CD4-positive, alpha-beta T cell treated with Interleukin-15 for 1 hour (primary cell): ENCODE results near the gene PRSS56.
"Not testable (repeated sequence)": the region's sequence is repeated elsewhere in the genome, so short reads cannot be mapped to it uniquely, and the experiment has no call there.

ENCODE experiments used
- DNase-seq: peaks from one replicate; pipeline ENCODE4 v3.0.0-alpha.2; 2020

The PRSS56 gene

DNA sequence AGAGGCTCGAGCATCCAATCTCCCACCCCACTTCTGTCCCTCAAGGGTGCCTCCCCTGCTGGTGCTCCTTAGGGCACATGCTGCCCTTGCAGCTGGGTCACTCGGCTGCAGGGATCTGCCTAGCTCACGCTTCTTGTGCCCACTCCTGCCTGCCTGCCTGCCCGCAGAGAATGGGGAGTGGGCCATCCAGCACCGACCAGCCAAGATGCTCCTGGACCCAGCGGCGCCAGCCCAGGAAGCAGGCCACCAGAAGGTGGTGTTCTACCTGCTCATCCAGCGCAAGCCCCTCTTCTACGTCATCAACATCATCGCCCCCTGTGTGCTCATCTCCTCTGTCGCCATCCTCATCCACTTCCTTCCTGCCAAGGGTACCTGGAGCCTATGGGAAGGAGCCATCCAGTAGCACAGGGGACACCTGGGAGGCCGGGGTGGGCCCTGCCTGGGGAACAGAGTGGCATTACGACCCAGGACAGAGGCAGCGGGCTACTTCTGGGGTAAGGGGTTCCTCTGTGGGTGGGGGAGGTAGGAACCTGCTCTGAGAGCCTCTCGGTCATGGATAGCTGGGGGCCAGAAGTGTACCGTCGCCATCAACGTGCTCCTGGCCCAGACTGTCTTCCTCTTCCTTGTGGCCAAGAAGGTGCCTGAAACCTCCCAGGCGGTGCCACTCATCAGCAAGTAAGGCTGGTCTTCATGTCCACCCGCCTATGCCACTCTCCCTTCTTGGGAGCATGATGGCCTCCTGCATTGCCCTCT lies 22.7 kb downstream of the PRSS56 start:
- no peak for DNase-seq

DNA sequence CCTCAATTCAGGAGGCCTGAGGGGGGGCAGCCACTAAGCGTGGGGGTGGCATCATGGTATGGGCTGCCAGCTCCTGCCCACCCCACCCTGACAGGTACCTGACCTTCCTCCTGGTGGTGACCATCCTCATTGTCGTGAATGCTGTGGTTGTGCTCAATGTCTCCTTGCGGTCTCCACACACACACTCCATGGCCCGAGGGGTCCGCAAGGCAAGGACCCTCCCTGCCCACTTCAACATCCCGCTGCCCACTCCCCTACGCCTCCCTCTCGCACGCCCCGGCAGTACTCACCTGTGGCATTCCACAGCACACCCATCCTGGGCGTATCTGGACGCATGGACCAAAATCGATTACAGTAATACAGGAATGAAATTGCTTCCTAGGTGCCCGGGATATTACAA lies 23.3 kb downstream of the PRSS56 start:
- DNase-seq = no peak

DNA sequence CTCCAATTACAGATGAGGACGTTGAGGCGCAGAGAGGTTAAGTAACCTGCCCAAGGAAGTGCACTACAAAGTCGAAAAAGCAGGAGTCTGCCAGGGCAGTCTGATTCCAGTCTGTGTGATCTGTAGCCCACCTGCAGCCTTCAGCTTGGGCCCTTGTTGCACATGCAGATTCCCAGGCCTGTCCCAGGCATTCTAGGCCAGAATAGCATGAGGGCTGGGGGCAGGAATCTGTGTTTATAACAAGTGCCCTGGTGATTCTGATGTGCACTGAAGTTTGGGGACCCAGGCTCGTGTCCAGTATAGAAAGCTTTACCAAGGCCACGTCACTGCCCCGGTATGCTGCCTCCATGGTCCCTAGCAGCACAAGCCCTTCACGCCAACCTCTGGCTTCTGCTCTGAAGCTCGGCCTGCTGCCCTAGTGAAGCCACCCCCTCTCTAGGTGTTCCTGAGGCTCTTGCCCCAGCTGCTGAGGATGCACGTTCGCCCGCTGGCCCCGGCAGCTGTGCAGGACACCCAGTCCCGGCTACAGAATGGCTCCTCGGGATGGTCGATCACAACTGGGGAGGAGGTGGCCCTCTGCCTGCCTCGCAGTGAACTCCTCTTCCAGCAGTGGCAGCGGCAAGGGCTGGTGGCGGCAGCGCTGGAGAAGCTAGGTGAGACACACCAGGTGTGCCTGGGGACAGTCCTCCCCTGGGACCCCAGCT lies 23.9 kb downstream of the PRSS56 start:
- DNase-seq = no peak

DNA sequence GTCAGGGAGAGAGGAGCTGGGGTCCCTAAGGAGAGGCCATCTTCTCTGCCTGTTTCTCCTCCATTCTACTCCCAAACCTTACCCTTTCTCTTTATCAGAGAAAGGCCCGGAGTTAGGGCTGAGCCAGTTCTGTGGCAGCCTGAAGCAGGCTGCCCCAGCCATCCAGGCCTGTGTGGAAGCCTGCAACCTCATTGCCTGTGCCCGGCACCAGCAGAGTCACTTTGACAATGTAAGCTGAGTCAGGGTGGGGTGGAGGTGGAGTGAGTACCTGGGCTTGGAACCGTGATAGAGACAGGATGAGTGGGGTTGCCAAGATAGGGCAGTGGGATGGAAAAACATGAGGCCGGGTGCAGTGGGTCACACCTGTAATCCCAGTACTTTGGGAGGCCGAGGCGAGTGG lies 24.5 kb downstream of the PRSS56 start:
- DNase-seq = no peak

DNA sequence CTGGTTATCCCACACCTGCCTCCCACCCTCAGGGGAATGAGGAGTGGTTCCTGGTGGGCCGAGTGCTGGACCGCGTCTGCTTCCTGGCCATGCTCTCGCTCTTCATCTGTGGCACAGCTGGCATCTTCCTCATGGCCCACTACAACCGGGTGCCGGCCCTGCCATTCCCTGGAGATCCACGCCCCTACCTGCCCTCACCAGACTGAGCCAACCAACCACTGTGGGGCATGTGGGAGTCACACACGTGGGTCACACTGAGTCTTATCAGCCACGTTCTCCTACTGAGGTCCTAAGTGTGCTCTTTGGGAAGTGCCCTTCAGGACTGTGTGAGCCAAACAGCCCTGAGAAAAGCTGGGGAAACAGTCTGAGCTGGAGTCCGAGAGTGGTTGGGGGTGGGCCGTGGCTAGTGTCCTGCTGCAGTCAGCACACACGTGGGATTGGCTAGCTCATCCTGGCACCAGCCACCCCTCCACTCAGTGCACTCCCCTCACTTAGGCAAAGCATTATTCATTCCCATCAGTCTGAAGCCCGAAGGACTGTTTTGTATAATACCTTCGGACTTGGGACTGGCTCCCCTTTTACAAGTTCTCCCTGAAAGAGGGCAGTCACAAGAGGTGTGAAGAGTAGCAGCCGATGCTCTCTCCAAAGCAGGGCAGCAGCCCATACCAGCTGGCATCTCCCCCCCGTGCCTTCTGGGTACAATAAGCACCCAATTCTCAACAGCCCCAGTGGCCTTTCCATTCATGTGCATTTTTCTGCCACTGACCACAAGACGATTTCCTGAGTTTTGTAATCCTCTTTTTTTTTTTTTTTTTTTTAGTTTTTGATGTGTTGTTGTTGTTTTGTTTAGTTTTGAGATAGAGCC lies 25.6 kb downstream of the PRSS56 start:
- DNase-seq = no peak

DNA sequence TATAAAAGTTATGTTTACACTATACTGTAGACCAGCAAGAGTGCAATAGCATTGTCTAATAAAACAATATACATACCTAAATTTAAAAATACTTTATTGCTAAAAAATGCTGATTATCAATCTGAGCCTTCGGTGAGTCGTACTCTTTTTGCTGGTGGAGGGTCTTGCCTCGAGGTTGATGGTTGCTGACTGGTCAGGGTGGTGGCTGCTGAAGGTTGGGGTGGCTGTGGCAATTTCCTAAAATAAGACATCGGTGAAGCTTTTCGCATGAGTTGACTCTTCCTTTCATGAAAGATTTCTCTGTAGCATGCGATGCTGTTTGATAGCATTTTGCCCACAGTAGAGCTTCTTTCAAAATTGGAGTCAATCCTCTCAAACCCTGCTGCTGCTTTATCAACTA lies 27.8 kb downstream of the PRSS56 start:
- DNase-seq = no peak

DNA sequence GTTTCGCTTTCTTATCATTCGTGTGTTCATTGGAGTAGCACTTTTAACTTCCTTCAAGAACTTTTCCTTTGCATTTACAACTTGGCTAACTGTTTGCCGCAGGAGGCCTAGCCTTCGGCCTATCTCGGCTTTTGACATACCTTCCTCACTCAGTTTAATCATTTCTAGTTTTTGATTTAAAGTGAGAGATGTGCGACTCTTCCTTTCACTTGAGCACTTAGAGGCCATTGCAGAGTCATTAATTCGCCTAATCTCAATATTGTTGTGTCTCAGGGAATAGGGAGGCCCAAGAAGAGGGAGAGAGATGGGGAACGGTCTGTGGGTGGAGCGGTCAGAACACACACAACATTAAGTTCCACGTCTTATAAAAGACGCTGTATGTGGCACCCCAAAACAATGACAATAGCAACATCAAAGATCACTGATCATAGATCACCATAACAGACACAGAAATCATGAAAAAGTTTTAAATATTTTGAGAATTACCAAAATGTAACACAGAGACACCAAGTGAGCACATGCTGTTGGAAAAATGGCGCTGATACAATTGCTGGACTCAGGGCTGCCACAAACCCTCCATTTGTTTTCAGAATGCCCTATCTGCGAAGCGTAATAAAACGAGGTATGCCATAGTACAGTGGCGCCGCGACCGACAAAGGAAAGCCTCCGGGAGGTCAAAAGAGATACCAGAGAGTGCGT lies 29.6 kb downstream of the PRSS56 start:
- DNase-seq = no peak

DNA sequence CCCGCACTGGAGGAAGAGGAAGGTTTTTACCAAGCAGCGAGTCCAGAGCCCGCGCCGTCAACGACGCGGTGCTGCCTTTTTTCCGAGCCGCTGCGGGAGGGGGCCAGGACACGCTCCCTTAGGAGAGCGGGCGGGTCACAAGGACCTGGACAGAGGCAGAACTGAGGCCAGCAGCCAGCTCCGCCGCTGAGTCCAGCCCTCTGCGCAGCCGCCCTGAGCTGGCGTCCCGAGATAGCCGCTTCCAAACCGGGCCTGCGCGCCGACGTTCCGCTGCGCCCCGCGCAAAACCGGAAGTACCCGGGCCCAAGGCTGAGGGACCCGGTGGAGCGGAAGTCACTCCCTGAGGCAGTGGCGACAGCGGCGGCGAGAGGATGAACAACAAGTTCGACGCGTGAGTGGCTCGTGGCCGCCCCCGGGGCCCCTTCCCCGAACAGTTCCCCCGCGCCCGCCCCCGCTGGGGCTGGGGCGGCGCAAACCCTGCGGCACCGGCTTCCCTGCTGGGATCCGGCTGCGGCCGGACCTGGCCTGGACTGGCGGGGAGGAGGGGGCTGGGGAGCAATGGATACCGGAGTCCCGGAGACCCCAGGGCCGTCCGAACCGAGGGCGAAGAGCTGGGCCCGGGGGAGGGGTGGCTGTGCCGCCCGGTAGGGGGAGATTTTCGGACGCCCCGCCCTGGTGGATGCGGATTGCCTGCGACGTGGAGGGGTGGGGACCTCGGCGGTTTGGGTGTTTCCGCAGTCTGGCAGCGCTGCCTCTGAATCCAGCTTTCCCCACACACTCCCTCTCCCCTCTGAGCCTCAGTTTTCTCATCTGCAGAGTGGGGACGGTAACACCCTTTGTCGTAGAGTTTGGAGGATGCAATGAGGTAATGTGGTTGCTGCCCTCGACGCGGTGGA lies 30.4 kb downstream of the PRSS56 start, which contains the start of the genes EIF4E2 and TIGD1:
TSS of gene EIF4E2 (plus strand) at position 336 of the 896 bp plus-strand sequence. CDS start at position 372, 36 bp downstream.
TSS of gene TIGD1 (minus strand) at position 204 of the 896 bp plus-strand sequence. CDS start 675 bp downstream, outside the sequence.
- DNase-seq = peak; percentile 91

DNA sequence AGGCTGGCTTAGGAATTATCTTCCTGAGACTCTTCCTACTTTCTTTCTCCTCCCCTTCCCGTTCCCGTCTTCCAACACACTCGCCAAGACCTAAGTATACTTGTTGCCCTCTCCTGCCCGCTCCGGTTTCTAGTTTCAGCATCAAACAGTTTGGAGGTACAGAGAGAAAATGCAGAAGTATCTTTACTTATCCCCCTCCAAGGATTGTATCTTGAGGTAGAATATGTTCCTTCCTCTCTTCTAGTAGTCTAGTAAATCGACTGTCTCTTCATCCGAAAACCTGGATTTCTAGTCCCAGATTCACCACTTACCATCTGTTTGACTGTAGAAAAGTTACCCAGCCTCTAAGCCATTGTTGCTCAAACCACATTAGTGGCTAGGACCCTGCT lies 31.1 kb downstream of the PRSS56 start:
- no peak for DNase-seq

DNA sequence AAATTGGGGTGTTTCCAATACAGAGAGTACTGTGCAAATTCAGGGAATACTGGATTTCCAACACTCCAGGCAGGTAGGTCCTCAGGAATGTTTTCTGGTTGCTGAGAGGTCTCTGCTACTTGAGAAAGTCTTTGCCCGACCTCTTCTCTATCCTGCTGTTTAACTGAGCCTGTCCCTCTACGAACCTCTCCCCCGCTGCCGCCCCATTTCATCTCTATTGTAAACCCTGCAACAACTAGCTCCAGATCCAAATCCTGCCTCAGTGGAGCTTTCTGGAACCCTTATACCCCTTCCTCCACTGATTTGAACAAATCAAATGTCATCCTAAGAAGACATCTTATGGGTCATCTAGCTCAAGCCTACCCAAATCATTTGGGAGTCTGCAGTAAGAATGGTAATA lies 31.6 kb downstream of the PRSS56 start:
- DNase-seq = no peak

DNA sequence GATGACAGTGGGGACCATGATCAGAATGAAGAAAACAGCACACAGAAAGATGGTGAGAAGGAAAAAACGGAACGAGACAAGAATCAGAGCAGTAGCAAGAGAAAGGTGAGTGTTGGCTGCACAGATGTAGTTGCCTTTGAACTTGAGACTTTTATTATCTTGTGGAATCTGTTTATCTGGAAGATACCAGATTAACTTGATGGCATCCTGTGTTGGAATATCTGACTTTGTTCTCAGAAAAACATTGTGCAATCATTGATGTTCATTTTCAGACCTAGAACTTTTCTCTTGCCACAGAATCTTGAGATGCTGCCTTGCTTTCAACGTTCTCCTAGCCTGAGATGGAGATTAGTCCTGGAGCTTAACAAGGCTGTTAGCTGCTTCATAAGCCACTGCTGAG lies 36.2 kb downstream of the PRSS56 start:
- no peak for DNase-seq

DNA sequence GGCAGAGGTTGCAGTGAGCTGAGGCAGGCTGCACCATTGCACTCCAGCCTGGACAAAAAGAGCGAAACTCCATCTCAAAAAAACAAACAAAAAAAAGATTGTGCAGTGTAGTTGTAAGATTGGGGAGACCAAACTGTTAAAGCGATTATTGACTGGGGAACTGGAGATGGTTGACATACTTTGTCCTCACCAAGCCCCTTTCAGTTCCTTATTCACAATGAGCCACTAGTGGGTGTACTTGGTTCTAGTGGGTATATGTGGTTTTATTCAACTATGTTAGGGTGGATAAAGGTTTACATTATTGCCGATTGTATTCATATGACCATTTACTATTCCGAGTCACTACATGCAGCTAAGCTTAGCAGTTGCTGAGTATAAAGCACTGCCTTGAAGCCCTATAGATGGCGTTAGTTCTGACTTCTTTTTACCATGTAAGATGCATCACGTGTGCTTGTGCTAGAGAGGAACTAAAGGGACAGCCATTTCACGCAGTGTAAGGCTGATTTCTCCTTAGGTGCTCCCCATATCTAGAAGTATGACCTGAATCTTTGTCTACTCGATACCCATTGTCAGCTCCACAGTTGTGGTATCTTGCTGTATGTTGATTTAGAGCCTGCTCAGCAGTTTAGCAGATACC lies 42.4 kb downstream of the PRSS56 start:
- DNase-seq = no peak

DNA sequence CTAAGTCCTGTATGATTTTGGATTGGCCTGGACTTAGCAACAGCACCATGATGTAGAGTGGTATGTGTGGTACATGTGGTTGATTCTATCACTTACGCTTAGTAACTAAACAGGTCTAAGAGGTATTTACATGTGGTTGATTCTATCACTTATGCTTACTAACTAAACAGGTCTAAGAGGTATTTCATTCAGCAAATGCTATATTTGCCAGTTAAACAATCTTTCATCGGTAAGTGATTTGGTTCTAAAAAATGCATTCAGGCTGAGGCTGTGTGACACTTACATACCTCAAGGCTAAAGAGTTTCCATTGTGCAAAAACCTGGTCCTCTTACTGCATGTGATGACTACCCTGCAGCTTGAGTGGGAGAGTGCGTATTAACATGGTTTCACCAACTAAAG lies 43.4 kb downstream of the PRSS56 start:
- DNase-seq = no peak

DNA sequence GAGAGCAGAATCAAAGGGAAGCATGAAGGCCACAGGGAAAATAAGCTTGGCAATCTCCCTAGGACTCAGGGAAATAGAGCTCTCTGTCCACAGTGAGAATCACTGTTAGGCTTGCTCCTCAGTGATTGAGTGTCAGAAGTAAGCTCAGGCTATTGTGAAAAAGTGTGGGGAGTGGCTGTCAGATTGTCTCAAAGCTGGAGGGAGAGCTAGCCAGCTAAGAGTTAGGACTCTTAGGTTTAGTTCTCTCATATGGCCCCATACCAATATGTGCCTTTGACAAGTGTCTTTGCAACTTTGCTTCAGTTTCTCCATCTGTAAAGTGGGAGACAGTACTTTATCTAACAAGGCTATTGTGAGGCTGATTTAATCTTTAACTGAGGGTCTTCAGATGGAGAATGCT lies 47.5 kb downstream of the PRSS56 start:
- no peak for DNase-seq

DNA sequence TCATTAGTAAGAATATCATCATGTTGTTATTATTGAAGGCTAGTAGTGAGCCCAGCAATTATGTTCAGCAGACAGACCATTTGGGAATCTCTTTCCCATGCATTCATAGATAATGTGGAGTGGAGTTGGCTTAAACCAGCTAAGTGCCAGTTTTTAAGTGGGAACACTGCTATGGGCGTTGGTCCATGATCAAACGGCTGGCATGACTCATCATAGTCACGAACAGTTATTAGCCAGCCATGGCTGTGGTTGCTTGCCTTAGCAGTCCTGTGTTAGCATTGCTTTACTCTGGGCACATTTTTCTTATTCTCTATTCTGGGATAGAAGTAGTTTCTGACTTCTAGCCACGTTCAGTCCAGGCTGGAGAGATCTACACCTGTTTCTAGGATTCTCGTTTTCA lies 48.0 kb downstream of the PRSS56 start:
- DNase-seq = no peak

DNA sequence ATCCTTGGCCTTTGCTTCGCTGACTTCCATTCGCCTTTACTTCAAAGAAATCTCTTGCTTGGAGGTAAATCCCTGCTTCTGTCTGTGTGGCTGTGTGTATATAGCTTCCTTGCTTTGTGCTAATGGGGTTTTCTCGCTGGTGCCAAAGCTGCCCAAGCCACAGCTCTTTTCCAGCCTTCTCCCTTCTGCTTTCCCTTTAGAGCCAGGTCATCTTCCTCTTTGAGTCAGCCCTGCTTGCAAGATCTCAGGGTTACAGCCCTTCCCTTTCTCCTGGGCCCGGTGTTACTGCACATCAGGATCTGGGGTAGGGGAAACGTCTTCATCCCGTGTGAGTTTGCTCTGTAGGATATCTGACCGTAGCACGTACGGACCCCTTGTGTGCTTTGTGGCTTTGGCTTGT lies 49.4 kb downstream of the PRSS56 start:
- no peak for DNase-seq

DNA sequence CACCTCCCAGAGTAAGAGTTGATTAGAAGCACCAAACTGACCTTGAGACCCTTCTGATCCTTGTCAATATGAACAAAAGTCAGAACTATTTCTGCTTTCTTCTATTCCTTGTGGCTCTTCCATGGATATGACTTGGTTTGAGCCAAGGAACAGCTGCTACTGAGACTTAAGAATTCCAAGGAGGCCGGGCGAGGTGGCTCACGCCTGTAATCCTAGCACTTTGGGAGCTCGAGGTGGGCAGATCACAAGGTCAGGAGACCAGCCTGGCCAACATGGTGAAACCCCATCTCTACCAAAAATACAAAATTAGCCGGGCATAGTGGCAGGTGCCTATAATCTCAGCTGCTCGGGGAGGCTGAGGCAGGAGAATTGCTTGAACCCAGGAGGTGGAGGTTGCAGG lies 50.3 kb downstream of the PRSS56 start:
- not testable (repeated sequence) for DNase-seq

DNA sequence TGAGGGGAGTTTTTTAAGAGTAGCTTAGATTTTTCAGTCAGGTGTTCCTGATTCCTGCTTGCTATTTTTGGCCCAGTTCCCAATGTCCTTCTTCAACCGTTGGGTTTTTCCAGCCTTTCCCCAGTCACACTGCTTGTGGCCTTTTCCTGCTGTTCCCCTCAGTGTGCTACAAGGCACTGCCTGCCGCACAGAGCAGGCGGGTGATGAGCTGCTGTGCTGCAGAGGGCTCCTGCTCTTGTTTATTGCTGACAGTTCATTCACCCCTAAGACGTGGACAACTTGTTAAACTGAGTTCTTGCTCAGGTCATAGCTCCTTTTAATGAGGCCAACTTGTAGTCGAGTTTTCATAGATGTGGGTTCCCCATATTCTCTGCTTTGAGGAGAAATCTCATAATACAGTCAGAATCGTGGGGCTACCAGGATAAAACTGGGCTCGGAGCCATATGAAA lies 50.9 kb downstream of the PRSS56 start:
- no peak for DNase-seq

DNA sequence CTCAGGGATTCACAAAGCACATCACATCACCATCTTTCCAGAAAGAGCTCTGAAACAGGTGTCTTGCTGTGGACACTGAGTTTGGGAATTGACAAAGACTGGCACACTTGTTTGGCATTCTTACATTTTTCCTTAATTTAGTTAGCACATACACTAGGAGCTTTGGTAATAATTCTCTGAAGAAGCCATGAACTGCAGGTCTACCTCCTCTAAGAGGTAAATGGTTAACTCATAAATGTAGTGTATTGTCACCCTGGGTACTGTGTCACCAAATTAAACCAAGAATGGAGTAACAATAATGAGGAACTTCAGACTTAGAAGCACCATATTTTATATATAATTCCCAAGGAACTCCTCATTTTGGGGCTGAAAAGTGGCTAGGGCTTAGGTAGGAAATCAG lies 52.9 kb downstream of the PRSS56 start:
- no peak for DNase-seq

DNA sequence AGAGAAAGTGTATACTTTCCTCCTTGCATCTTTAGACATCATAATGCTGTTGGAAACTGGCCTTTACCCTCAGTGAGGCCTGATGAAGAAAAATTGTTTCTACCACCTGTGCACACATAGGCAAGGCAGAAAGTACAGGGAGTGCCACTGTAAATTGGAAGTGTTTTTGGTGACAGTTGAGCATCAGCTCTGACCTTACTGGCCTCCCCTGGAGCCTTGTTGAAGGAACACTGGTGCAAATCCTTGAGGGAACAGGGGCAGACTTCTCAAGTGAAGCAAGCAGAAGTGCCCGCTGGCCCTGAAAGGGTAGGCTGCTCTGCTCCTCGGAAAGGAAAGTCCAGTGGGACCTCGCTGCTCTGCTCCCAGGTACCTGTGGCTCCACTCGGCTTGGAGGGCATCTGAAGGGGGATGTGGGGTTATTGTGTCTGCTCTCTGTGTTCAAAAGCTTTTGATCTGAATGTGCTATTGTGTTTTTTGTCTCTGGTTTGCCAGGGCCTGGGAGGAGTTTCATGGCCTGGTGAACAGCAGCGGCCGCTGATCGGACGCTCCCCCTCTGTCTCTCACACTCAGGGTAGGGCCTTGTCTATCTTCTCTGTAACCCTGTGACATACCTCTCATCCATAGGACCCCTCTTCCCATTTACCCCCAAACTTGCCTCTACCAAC lies 53.7 kb downstream of the PRSS56 start:
- DNase-seq = no peak
